ENCODE results near the gene PLEK. TPM values are rescaled to one million over a fixed set of nuclear protein-coding genes. Genes with fewer than 3 reads are reported as not detected.
A peak's percentile ranks its signal among the peaks of the same experiment; 100 is the strongest.

The PLEK gene
- total and polyA plus RNA-seq, 2 donors (not counting 1 experiment from before 2014, with no cell fraction given): 39.9 to 78.3 TPM

- H3K27ac Mint-ChIP-seq: no peak overlapping the region
Observed at GRCh38 chr2:68357605-68358337, 7.3 kb upstream of the PLEK start.

More at GRCh38 chr2:68357605-68358337, 7.3 kb upstream of the PLEK start:
- CTCF ChIA-PET: interaction anchor here (0.7 to 5.3 kb wide), 11 partner anchors 9 to 235 kb away, joined by 3 to 45 read pairs (median 4); no protein-coding TSS in a partner anchor
- peaks cover 7 to 21% of the 10 kb centered on the region in 2 donors for H3K4me1 ChIP-seq (ENCODE audit: control insufficient read depth in 2 of 2, insufficient read depth in 2 of 2, low read length in 2 of 2)
- DNase-seq: peak; percentile 46
- H3K4me3 Mint-ChIP-seq: no peak overlapping the region
- intact Hi-C loops (cut with micrococcal nuclease): loop anchor here (1.0 kb wide), 1 partner anchor 235 kb away; no protein-coding TSS in a partner anchor
- no peaks in the 10 kb centered on the region for H3K36me3 ChIP-seq (replicated peaks in 1 of 2; ENCODE audit: control extremely low read depth in 1 of 2, control insufficient read depth in 1 of 2, extremely low read depth in 1 of 2, insufficient read depth in 2 of 2, low read length in 1 of 2)
- 78% methylated on average over 5 of the region's 6 CpGs for WGBS (ENCODE audit: insufficient coverage)
- no peak overlapping the region for H3K27ac ChIP-seq (ENCODE audit: low read length in 2 of 2)
- peak overlapping the region; percentile 54 for H2AFZ ChIP-seq (ENCODE audit: insufficient read depth, low read depth, low read length, poor library complexity, severe bottlenecking)
- no peaks in the 10 kb centered on the region for H3K27me3 Mint-ChIP-seq
- H3K27me3 ChIP-seq (replicated peaks in 1 of 4; ENCODE audit: control extremely low read depth in 1 of 4, control insufficient read depth in 3 of 4, insufficient read depth in 4 of 4, low read length in 3 of 4): no peaks in the 10 kb centered on the region
- no peak overlapping the region for H3K9ac ChIP-seq (ENCODE audit: low read length)
- H3K4me3 ChIP-seq (ENCODE audit: control extremely low read depth in 1 of 5, extremely low read depth in 1 of 5, insufficient read depth in 1 of 5, low read depth in 2 of 5, low read length in 4 of 5): no peak overlapping the region
- TF ChIP-seq EZH2 (IDR thresholded peaks at IDR 0.05; ENCODE audit: borderline replicate concordance, insufficient read depth, low read depth, low read length, poor library complexity, severe bottlenecking): no peak
- peak; percentile 34 for TF ChIP-seq CTCF (IDR thresholded peaks at IDR 0.05)
- peak; percentile 46 for ATAC-seq (ENCODE audit: low read depth)
- H3K79me2 ChIP-seq (ENCODE audit: control insufficient read depth, insufficient read depth, low read length): peaks cover 18% of the 10 kb centered on the region
- H3K4me1 Mint-ChIP-seq: peaks cover 16% of the 10 kb centered on the region
- H3K9me3 ChIP-seq (ENCODE audit: control extremely low read depth in 1 of 3, control insufficient read depth in 2 of 3, insufficient read depth in 1 of 3, low read length in 2 of 3): no peaks in the 10 kb centered on the region
- POLR2A ChIA-PET: interaction anchor here (0.5 kb wide), 1 partner anchor 602 kb away, joined by 6 read pairs; no protein-coding TSS in a partner anchor
- H4K20me1 ChIP-seq (ENCODE audit: control insufficient read depth, insufficient read depth, low read length, poor library complexity, severe bottlenecking): no peaks in the 10 kb centered on the region
- no peaks in the 10 kb centered on the region for H3K9me3 Mint-ChIP-seq (ENCODE audit: insufficient read depth)
- no peak overlapping the region for H3K4me2 ChIP-seq (replicated peaks; ENCODE audit: low read depth, low read length, poor library complexity, severe bottlenecking)
